ENCODE results near the gene KRT16.

Gene KRT16

GRCh38 chr17:41655611-41656111 lies 43.1 kb upstream of the KRT16 start:
- no peak overlapping the region for H3K27ac ChIP-seq
- TF ChIP-seq ZFX (IDR thresholded peaks at IDR 0.05) (no peak), CTCF (conservative IDR thresholded peaks at IDR 0.05) (no peak)

GRCh38 chr17:41654678-41655607 lies 42.4 kb upstream of the KRT16 start:
- no peak for TF ChIP-seq CTCF (conservative IDR thresholded peaks at IDR 0.05)
- TF ChIP-seq ZFX (IDR thresholded peaks at IDR 0.05): no peak
- no peak overlapping the region for H3K27ac ChIP-seq

- no peak overlapping the region for H3K27ac ChIP-seq
- no peak for TF ChIP-seq CTCF (conservative IDR thresholded peaks at IDR 0.05)
- TF ChIP-seq ZFX (IDR thresholded peaks at IDR 0.05): no peak
Observed at GRCh38 chr17:41653892-41654677, 41.5 kb upstream of the KRT16 start.

- no peak overlapping the region for H3K27ac ChIP-seq
- TF ChIP-seq CTCF (conservative IDR thresholded peaks at IDR 0.05) (no peak), ZFX (IDR thresholded peaks at IDR 0.05) (no peak)
Observed at GRCh38 chr17:41653421-41653820, 40.9 kb upstream of the KRT16 start.

DNA sequence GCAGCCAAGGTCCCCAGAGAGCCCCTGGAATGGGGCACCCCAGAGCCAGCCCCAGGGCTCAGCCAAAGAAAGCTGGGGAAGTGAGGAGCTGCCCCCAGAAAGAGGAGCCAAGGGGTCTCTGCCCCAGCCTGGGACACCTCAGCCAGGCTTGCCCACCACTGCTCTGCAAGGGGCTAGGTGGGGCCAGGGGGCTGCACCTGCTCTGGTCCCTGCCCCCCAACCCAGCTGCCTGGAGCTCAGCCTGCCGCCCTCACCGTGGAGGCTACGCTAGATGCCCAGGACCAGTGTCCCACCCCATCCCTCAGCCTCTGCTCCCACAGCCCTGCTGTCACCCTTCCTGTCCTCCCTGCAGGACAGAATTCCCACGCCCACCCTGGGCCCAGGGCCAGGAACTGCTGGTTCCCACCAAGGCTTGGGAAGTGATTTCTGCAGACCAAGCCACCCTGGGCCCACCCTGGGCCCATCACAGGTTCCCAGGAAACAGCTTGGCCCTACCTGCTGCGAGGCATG lies 39.9 kb upstream of the KRT16 start:
- no peak for TF ChIP-seq ZFX (IDR thresholded peaks at IDR 0.05)
- no peak overlapping the region for H3K27ac ChIP-seq

DNA sequence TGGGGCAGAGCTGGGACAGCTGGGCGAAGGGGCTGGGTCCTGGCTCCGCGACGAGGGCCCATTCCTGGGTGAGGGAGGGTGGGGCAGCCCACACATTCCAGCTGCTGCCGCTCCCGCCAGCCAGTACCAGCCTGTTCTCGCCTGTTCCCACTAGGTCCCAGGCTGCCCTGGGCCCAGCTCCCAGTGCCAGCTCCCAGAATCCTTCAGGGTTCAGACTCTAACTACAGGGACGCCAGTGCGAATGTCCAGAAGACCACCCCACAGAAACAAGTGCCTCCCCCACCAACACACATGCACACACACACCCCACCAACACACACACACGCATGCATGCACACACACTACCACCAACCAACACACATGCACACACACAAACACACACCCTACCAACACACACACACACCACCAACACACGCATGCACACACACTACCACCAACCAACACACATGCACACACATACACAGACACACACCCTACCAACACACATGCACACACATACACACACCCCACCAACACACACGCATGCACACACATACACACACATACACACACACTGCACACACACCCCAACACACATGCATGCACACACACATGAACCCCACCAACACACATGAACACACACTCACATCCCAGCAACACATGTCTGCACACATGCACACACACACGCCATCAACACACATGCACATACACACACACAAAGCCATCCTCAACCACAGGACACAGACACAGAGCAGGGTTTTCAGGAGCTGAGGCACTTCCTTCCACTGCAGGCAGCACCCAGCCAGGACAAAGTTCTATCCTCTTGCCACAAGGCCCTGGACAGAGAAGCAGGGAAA lies 39.3 kb upstream of the KRT16 start:
- no peak overlapping the region for H3K27ac ChIP-seq

More for the DNA sequence above, 39.3 kb upstream of the KRT16 start:
- TF ChIP-seq ZFX (IDR thresholded peaks at IDR 0.05): no peak
- no peak for TF ChIP-seq CTCF (conservative IDR thresholded peaks at IDR 0.05)
